CD1c-positive myeloid dendritic cell (primary cell): ENCODE data around the gene SLC7A4.

Experiments used
- DNase-seq: peaks from one replicate; pipeline ENCODE4 v3.0.0-alpha.2; 2016; ENCODE audit errors: extremely low spot score

Gene SLC7A4

GRCh38 chr22:20986365-20986764 lies 46.0 kb downstream of the SLC7A4 start:
- DNase-seq = no peak

DNA sequence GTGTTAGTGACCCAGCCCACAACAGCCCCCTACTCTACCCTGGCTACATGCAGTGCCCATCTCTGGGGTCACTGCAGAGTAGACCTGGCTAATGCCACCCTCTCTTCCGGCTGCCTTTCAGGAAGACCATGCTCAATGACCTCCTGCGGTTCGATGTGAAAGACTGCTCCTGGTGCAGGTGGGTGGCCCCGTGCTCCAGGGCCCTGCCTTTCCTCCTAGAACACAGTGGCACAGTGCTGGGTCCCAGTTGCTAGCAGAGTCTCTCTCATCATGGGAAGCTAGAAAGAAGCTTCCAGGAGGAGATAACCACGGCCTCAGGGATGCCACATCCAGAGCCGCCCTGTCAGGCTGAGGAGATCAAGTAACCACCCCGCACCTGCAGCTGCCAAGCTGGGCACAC lies 46.6 kb downstream of the SLC7A4 start:
- no peak for DNase-seq

GRCh38 chr22:20983081-20983771 lies 49.1 kb downstream of the SLC7A4 start:
- no peak for DNase-seq

DNA sequence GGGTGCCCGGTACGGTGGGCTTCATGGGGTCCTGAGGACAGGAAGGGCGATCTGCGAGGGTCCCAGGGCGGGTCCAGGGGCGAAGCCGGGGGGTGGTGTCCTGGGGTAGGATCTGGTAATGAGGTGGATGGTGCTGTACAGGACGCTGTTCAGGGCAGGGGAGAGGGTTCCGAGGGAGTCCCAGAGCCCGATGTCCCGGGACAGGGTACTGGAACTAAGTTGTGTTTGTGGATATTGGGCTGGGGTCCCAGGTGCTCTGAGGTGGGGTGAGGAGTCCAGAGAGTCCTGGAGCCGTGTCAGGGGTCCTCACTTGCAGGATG lies 49.8 kb downstream of the SLC7A4 start:
- no peak for DNase-seq

DNA sequence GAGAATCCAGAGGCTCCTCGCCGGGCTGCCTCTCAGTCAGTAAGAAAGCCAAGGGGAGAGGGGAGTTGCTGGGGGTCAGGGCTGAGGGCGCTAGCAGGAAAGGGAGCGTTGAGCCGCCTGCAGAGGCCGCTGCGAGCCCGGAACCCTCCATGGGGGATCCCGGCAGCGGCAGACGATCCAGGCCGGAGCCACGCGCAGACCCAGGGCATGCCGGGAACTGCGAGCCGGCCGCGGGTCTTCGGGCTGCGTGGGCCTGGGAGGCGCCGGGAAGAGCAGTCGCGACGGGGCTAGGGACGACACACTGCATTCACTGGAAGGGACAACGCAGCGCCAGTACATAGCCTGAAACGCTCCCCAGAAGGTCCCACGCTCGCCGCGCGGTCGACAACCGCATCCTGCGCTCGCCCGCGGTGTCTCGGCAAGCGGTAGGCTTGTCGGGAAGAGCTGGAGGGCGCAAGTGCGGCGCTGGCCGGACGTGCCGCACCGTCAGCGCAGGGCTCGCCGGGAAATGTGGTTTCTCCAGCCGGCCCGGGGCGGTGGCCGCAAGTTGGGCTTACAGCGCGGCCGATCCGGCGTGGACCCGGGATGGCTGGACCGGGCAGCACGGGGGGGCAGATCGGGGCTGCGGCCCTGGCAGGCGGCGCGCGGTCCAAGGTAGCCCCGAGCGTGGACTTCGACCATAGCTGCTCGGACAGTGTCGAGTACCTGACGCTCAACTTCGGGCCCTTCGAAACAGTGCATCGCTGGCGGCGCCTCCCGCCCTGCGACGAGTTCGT lies 50.4 kb downstream of the SLC7A4 start, which contains the start of gene LZTR1:
Gene LZTR1, plus strand, starts transcription at position 511 of the 776 bp plus-strand sequence. Its CDS starts 75 bp downstream, at position 586.
- peak; percentile 86 for DNase-seq

- DNase-seq = no peak
Measured at GRCh38 chr22:20980938-20981722, 51.2 kb downstream of the SLC7A4 start.

- DNase-seq = no peak
Measured at GRCh38 chr22:20980523-20980922, 51.8 kb downstream of the SLC7A4 start.

- DNase-seq = no peak
Measured at GRCh38 chr22:20979940-20980453, 52.4 kb downstream of the SLC7A4 start.

DNA sequence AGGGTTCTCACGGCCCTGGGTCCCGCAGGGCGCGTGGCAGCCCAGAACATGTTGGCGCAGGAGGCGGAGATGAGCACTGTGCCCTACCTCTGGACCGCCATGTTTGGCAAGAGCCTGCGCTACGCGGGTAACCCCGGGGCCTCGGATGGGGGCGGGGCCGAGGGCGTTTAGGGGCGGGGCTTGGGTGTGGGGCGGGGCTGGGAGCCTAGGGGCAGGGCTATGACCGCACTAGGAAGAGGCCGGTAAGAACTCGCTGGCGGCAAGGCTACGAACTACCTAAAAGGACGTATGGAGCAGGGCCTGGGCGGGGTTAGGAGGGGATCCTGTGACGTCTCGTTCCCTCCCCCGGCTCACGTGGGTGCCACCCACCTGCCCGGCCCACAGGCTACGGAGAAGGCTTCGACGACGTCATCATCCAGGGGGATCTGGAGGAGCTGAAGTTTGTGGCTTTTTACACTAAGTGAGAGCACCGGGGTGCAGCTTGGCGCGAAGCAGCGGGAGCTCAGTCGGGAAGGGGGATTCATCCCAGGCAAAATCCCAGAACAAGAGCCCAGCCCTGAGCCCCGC lies 53.0 kb downstream of the SLC7A4 start:
- peak; percentile 81 for DNase-seq
